Erythroblast (primary cell): ENCODE results near the gene SLC35D3.

ENCODE experiments used
- GATA1 ChIP-seq: IDR thresholded peaks from 2 replicates; pipeline ENCODE4 v1.6.1; 2011; ENCODE audit warnings: low read depth, mild to moderate bottlenecking, control low read depth, low read length, moderate library complexity
- POLR2A ChIP-seq: IDR thresholded peaks from 2 replicates; pipeline ENCODE4 v1.6.1; 2011; ENCODE audit warnings: mild to moderate bottlenecking, low read length

GRCh38 chr6:136971609-136972008 lies 49.5 kb downstream of the SLC35D3 start:
- no peak for TF ChIP-seq POLR2A
- TF ChIP-seq GATA1: no peak
